Stomach smooth muscle (tissue), 2 donors: ENCODE results near the gene C3.
"Not testable (repeated sequence)": the region's sequence is repeated elsewhere in the genome, so short reads cannot be mapped to it uniquely, and the experiment has no call there.

Source experiments
- H3K27ac ChIP-seq: one replicate; pipeline ENCODE4 v1.7.0; 2013; ENCODE audit warnings: mild to moderate bottlenecking, low read length, inconsistent platforms
- H3K27me3 ChIP-seq, 2 donors: one replicate each; pipeline ENCODE4 v1.7.0; 2013; ENCODE audit warnings: low read length in 2 of 2; ENCODE audit not compliant: insufficient read depth in 2 of 2, control insufficient read depth in 1 of 2
- H3K36me3 ChIP-seq, 2 donors: one replicate each; pipeline ENCODE4 v1.7.0; 2013; ENCODE audit warnings: low read length in 2 of 2; ENCODE audit not compliant: control insufficient read depth in 2 of 2, insufficient read depth in 2 of 2
- H3K4me1 ChIP-seq: one replicate; pipeline ENCODE4 v1.7.0; 2013; ENCODE audit warnings: low read length; ENCODE audit not compliant: control insufficient read depth, insufficient read depth
- H3K4me3 ChIP-seq, 2 donors: one replicate each; pipeline ENCODE4 v1.7.0; 2013; ENCODE audit warnings: low read length in 2 of 2
- H3K9ac ChIP-seq, 2 donors: one replicate each; pipeline ENCODE4 v1.7.0; 2013; ENCODE audit warnings: low read length in 2 of 2, mild to moderate bottlenecking in 1 of 2
- H3K9me3 ChIP-seq, 2 donors: one replicate each; pipeline ENCODE4 v1.7.0; 2013; ENCODE audit warnings: low read length in 2 of 2; ENCODE audit not compliant: control insufficient read depth in 2 of 2
- donor health status: healthy.
- donor health status: Pancreatic carcinoma.

The C3 gene

DNA sequence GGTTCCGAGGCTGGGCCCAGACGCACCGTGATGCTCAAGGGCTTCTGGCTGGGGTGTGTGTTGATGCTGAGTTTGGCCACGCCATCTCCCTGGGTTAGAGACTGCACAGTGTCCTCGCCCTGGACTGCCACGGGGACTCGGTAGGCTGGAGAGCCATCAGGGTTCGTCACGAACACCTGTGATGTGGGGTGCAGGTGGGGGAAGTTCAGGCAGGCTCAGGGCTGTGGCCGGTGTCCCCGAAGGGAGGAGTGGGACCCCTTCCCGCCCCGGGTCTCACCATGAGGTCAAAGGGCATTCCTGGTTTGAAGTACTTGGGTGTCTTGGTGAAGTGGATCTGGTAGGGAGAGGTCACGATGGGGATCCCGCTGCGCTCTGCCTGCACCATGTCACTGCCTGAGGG is 8.2 kb downstream of the C3 start:
- H3K27me3 ChIP-seq = peaks cover 23% of the 10 kb centered on the region in 2 donors
- H3K9ac ChIP-seq = no peak overlapping the region
- H3K27ac ChIP-seq = no peak overlapping the region
- no peak overlapping the region for H3K4me3 ChIP-seq
- H3K9me3 ChIP-seq = no peaks in the 10 kb centered on the region
- peaks cover 0 to 3% of the 10 kb centered on the region in 2 donors for H3K36me3 ChIP-seq
- H3K4me1 ChIP-seq = no peaks in the 10 kb centered on the region

DNA sequence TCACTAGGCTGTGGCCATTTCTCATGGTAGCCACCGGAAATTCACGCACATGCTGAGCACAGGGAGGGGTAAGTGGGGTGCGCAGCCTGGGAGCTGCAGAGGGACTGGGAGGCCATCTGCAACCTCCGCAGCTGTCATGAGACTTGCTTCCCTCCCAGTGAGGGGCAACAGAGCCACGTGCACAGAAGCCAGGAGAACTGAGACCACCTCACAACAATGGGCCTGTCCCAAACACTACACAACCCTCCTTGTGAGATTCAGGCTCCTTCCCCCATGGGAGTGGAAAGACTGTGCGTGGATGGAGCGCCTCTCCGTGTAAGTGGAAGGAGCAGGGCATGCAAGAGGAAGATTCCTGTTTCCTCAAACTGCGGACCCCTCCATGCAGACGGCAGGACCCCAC is 8.8 kb downstream of the C3 start:
- H3K27ac ChIP-seq = no peak overlapping the region
- no peak overlapping the region for H3K4me3 ChIP-seq
- no peaks in the 10 kb centered on the region for H3K36me3 ChIP-seq
- no peak overlapping the region for H3K9ac ChIP-seq
- no peaks in the 10 kb centered on the region for H3K9me3 ChIP-seq
- H3K4me1 ChIP-seq = no peaks in the 10 kb centered on the region
- peaks cover 19 to 23% of the 10 kb centered on the region in 2 donors for H3K27me3 ChIP-seq

DNA sequence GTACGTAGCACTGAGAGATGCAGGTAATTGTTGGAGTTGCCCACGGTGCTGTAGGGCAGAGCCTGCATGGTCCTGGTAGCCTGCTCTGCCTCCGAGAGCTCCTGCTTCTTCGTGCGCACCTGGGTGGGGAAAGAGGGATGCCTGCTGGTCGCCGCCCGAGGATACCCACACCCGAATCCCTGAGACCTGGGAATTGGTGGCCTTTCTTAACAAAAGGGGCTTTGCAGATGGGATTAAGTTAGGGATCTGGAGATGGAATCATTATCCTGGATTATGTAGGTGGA is 9.4 kb downstream of the C3 start:
- Histone ChIP-seq H3K36me3 (no peaks in the 10 kb centered on the region), H3K27ac (no peak overlapping the region)

DNA sequence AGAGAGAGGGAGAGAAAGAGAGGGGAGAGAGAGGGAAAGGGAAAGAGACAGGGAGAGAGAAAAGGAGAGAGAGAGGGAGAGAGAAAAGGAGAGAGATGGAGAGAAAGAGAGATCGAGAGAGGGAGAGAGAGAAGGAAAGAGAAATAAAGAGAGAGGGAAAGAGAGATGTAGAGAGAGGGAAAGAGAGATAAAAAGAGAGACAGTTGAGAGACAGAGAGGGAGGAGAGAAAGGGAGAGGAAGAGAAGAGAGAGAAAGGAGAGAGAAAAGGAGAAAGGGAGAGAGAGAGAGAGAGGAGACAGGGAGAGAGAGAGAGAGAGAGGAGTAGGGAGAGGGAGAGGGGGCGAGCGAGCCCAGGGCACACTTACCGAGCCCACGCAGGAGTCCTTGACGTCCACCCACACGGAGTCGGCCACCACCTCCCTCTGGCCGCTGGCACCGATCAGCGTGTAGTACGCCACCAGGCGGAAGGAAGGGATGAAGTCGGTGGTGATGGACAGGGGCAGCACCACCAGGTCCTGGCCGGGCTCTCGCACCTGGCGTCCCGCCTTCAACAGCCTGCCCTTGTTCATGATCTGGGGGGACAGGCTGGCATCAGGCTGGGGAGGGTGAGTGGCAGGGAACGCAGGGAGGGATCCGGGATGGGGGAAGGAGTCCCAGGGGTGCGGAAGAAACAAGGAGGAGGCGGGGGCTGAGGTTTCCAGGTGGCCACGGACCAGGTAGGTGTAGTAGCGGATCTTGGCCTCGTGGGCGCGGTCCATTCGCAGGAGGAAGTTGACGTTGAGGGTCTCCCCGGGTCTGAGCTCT is 10.0 kb downstream of the C3 start:
- Histone ChIP-seq H3K27ac (no peak overlapping the region), H3K9me3 (no peaks in the 10 kb centered on the region), H3K27me3 (peaks cover 21 to 23% of the 10 kb centered on the region in 2 donors)

More for the DNA sequence above, 9.4 kb downstream of the C3 start:
- Histone ChIP-seq H3K4me1 (no peaks in the 10 kb centered on the region), H3K9me3 (no peaks in the 10 kb centered on the region), H3K27me3 (peaks cover 21 to 23% of the 10 kb centered on the region in 2 donors), H3K9ac (no peak overlapping the region), H3K4me3 (no peak overlapping the region)

DNA sequence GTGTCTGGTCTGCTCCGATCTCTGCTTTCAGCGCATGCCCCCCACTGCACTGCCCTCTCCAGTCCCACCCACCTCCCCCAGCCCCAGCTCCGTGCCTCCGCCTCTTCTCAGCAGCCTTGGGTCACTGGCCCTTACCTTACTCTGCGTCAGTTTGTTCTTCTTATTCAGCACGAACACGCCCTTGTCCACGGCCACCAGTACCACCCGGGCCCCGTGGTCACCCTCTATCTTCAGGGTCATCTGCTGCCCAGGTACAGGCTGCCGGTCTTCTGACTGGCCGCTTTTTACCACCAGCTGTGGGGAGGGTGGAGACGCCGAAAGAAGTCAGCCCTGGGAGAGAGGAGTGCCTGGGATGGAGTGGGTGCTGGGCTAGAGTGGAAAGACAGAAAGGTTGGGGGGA is 10.9 kb downstream of the C3 start:
- H3K36me3 ChIP-seq = no peaks in the 10 kb centered on the region
- no peaks in the 10 kb centered on the region for H3K4me1 ChIP-seq
- peaks cover 19 to 23% of the 10 kb centered on the region in 2 donors for H3K27me3 ChIP-seq

More for the DNA sequence above, 10.0 kb downstream of the C3 start:
- Histone ChIP-seq H3K9ac (no peak overlapping the region), H3K4me3 (no peak overlapping the region), H3K36me3 (no peaks in the 10 kb centered on the region), H3K4me1 (no peaks in the 10 kb centered on the region)

GRCh38 chr19:6708913-6709312 is 11.5 kb downstream of the C3 start:
- H3K9me3 ChIP-seq, H3K27ac ChIP-seq, H3K4me1 ChIP-seq, H3K36me3 ChIP-seq, H3K9ac ChIP-seq, H3K4me3 ChIP-seq: not testable (repeated sequence)
- H3K27me3 ChIP-seq = peaks cover 17 to 23% of the 10 kb centered on the region in 2 donors

More for the DNA sequence above, 10.9 kb downstream of the C3 start:
- Histone ChIP-seq H3K4me3 (no peak overlapping the region), H3K9me3 (no peaks in the 10 kb centered on the region), H3K27ac (no peak overlapping the region), H3K9ac (no peak overlapping the region)

- no peak overlapping the region for H3K9ac ChIP-seq
- H3K4me1 ChIP-seq = no peaks in the 10 kb centered on the region
- no peak overlapping the region for H3K27ac ChIP-seq
- H3K9me3 ChIP-seq = no peaks in the 10 kb centered on the region
- no peak overlapping the region for H3K4me3 ChIP-seq
- H3K27me3 ChIP-seq = peaks cover 17 to 23% of the 10 kb centered on the region in 2 donors
- no peaks in the 10 kb centered on the region for H3K36me3 ChIP-seq
Measured at GRCh38 chr19:6708346-6708745, 12.1 kb downstream of the C3 start.

DNA sequence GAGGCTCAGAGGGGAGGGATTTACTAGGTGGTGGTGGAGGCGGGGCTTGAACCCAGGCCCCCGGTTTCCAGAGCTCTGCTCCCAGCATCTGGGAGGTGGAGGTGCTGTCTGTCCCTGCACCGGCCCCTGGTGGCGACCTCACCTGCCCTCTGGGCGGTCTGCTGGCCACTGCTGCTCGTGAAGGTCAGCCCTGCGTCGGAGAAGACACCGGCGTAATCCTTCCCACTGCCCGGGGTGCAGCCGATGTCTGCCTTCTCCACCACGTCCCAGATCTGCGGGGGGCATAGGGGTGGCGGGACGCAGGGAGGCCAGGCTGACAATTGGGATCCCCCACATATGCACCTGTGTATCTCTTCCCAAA is 12.8 kb downstream of the C3 start:
- no peak overlapping the region for H3K27ac ChIP-seq

DNA sequence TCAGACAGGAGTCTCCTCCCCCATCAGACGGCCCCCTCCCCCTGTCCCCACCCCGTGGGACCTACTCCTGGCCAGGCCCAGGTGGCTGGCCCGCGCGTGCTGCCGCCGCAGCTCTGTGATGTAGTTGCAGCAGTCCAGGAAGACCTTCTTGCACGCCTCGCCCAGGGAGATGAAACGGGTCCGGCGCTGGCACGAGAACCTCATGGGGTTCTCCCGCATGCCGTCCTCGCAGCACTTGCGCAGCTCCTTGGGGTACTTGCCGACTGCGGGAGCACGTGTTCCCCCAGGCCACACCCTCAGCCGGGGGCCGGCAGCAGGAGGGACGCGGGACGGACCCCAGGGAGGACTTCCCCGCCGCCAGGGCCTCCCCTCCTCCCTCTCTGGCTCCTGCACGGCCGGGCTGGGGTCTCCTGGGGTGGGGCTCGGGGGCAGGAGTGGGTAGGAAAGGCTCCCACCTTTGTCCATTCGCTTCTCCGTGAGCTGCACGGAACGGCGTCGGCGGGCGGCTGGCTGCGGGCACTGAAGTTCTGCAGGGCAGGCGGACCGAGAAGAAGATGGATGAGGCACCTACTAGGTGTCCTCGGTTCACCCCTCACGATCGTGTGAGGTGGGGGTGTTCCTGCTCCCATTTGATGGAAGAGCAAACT is 13.3 kb downstream of the C3 start:
- H3K27me3 ChIP-seq = peaks cover 13 to 20% of the 10 kb centered on the region in 2 donors
- H3K9ac ChIP-seq = no peak overlapping the region
- H3K36me3 ChIP-seq = no peaks in the 10 kb centered on the region
- H3K27ac ChIP-seq = no peak overlapping the region
- no peaks in the 10 kb centered on the region for H3K9me3 ChIP-seq
- H3K4me1 ChIP-seq = no peaks in the 10 kb centered on the region
- no peak overlapping the region for H3K4me3 ChIP-seq

More for the DNA sequence above, 12.8 kb downstream of the C3 start:
- Histone ChIP-seq H3K4me1 (no peaks in the 10 kb centered on the region), H3K9ac (no peak overlapping the region), H3K9me3 (no peaks in the 10 kb centered on the region), H3K36me3 (no peaks in the 10 kb centered on the region), H3K27me3 (peaks cover 15 to 23% of the 10 kb centered on the region in 2 donors), H3K4me3 (no peak overlapping the region)

DNA sequence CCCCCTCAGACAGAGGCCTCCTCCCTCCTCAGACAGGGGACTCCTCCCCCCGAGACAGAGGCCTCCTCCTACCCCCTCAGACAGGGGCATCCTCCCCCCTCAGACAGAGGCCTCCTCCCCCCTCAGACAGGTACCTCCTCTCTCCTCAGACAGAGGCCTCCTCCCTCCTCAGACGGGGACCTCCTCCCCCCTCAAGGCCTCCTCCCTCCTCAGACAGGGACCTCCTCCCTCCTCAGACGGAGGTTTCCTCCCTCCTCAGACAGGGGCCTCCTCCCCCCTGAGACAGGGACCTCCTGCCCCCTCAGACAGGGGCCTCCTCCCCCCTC is 13.9 kb downstream of the C3 start:
- Histone ChIP-seq H3K27me3 (peaks cover 9 to 17% of the 10 kb centered on the region in 2 donors), H3K9me3 (no peaks in the 10 kb centered on the region), H3K4me3 (no peak overlapping the region), H3K36me3 (no peaks in the 10 kb centered on the region), H3K4me1 (no peaks in the 10 kb centered on the region), H3K27ac (no peak overlapping the region), H3K9ac (no peak overlapping the region)

GRCh38 chr19:6705931-6706632 is 14.4 kb downstream of the C3 start:
- no peak overlapping the region for H3K4me3 ChIP-seq
- H3K9ac ChIP-seq = no peak overlapping the region
- H3K36me3 ChIP-seq = no peaks in the 10 kb centered on the region
- no peak overlapping the region for H3K27ac ChIP-seq
- peaks cover 6 to 14% of the 10 kb centered on the region in 2 donors for H3K27me3 ChIP-seq
- no peaks in the 10 kb centered on the region for H3K4me1 ChIP-seq
- H3K9me3 ChIP-seq = no peaks in the 10 kb centered on the region
